HepG2 (cell line): Measurements from ENCODE around the gene TNFRSF18. TPM values are rescaled to one million over a fixed set of nuclear protein-coding genes. Genes with fewer than 3 reads are reported as not detected.
A peak's percentile ranks its signal among the peaks of the same experiment; 100 is the strongest.

Source experiments
- ATAC-seq: fragments of 200-7000 bp; cut with Tn5 transposase; 3 replicates; pipeline ENCODE4 v1.9.1; 2020; ENCODE audit warnings: mild to moderate bottlenecking, moderate library complexity
- BruUV-seq: library from RNA; stranded (reverse); fragments of 400-500 nt; replicated peaks from 2 replicates; lab custom pipeline; 2021; lab: Mats Ljungman, UMichigan
- CTCF ChIA-PET: fragments of 300-600 bp; formaldehyde crosslinking; extraction: SDS; loops from one replicate; lab custom pipeline; 2021; ENCODE audit warnings: low total read pairs, inconsistent platforms, low intra/inter-chr PET ratio; lab: Yijun Ruan, JAX
- POLR2A ChIA-PET: fragments of 350-600 bp; sonication (Branson Sonifier 250); formaldehyde crosslinking; loops from one replicate; lab custom pipeline; 2020; ENCODE audit warnings: antibody characterized with exemption, inconsistent platforms; lab: Yijun Ruan, JAX
- DNase-seq: peaks from one replicate; pipeline ENCODE4 v3.0.0-alpha.2; 2015; ENCODE audit warnings: low spot score
- FAIRE-seq: peaks from 3 replicates; lab custom pipeline; 2011; peaks lifted over from hg19 to GRCh38; lab: Jason Lieb, UNC
- H2AFZ ChIP-seq: one replicate; pipeline ENCODE4 v1.6.1; 2011; ENCODE audit warnings: low read length, inconsistent platforms
- H3K27ac ChIP-seq: fragments of 300-600 bp; 3 replicates; pipeline ENCODE4 v1.8.0; 2011; ENCODE audit warnings: mixed run types, mild to moderate bottlenecking, mixed read lengths, low read length, inconsistent platforms; ENCODE audit not compliant: insufficient read depth; ENCODE audit errors: extremely low read length
- H3K27me3 ChIP-seq, 2 experiments: fragments of 200-600 bp in 1 of 2; 2 replicates in 1 of 2; 3 replicates in 1 of 2; pipeline versions ENCODE4 v1.6.0 to v1.8.0; 2011; ENCODE audit warnings: low read length in 2 of 2, mild to moderate bottlenecking in 2 of 2, moderate library complexity in 2 of 2, inconsistent platforms in 1 of 2; ENCODE audit not compliant: insufficient read depth in 2 of 2, control insufficient read depth in 1 of 2
- H3K36me3 ChIP-seq, 2 experiments: fragments of 200-600 bp in 1 of 2; replicated peaks in 1 of 2; 2 replicates in 1 of 2; 3 replicates in 1 of 2; pipeline versions ENCODE4 v1.5.1 to v1.8.0; 2011; ENCODE audit warnings: low read length in 2 of 2, inconsistent platforms in 1 of 2; ENCODE audit not compliant: insufficient read depth in 2 of 2, control insufficient read depth in 1 of 2
- H3K4me1 ChIP-seq: 2 replicates; pipeline ENCODE4 v1.5.1; 2012; ENCODE audit warnings: low read length, inconsistent platforms; ENCODE audit not compliant: insufficient read depth
- H3K4me2 ChIP-seq: 2 replicates; pipeline ENCODE4 v1.6.0; 2011; ENCODE audit warnings: low read depth, low read length, inconsistent platforms
- H3K4me3 ChIP-seq, 3 experiments: fragments of 200-600 bp in 1 of 3; sonication (generic), shearing (Covaris generic) in 1 of 3; replicated peaks in 1 of 3; 2 replicates each; pipeline ENCODE4 v1.5.1; 2011 to 2016; ENCODE audit warnings: low read length in 3 of 3, inconsistent platforms in 2 of 3, low read depth in 2 of 3, mild to moderate bottlenecking in 2 of 3, control low read depth in 1 of 3, mixed read lengths in 1 of 3; ENCODE audit not compliant: insufficient read depth in 1 of 3
- H3K79me2 ChIP-seq: one replicate; pipeline ENCODE4 v1.6.1; 2011; ENCODE audit warnings: low read length, inconsistent platforms; ENCODE audit not compliant: insufficient read depth
- H3K9ac ChIP-seq: 2 replicates; pipeline ENCODE4 v1.6.0; 2011; ENCODE audit warnings: mild to moderate bottlenecking, low read depth, low read length, inconsistent platforms; ENCODE audit not compliant: insufficient read depth
- H3K9me3 ChIP-seq: 2 replicates; pipeline ENCODE4 v1.5.1; 2012; ENCODE audit warnings: mild to moderate bottlenecking, low read length
- H4K20me1 ChIP-seq: 2 replicates; pipeline ENCODE4 v1.6.0; 2011; ENCODE audit warnings: inconsistent platforms, mild to moderate bottlenecking, low read length, moderate library complexity; ENCODE audit not compliant: insufficient read depth
- ASH2L ChIP-seq: fragments of 300-600, 200-600 bp; sonication (generic); IDR thresholded peaks from 2 replicates; pipeline ENCODE4 v1.7.0; 2017; ENCODE audit warnings: low read depth, mild to moderate bottlenecking, moderate library complexity, mixed read lengths, low read length; ENCODE audit not compliant: insufficient read length
- HDAC1 ChIP-seq: sonication (generic); formaldehyde crosslinking; IDR thresholded peaks from 2 replicates; pipeline ENCODE4 v1.5.1; 2020; ENCODE audit warnings: mild to moderate bottlenecking, missing genetic modification reagents
- MED1 ChIP-seq: sonication (generic); formaldehyde crosslinking; IDR thresholded peaks from 2 replicates; pipeline ENCODE4 v1.4.0; 2020; ENCODE audit warnings: missing genetic modification reagents
- MYC ChIP-seq: sonication (generic); formaldehyde crosslinking; IDR thresholded peaks from 2 replicates; pipeline ENCODE4 v1.9.0; 2021; ENCODE audit warnings: missing genetic modification reagents, borderline replicate concordance
- MZF1 ChIP-seq: sonication (generic); formaldehyde crosslinking; IDR thresholded peaks from 2 replicates; pipeline ENCODE4 v1.8.1; 2023; ENCODE audit warnings: mild to moderate bottlenecking, missing genetic modification reagents, borderline replicate concordance
- NKX3-1 ChIP-seq: sonication (generic); formaldehyde crosslinking; IDR thresholded peaks from 2 replicates; pipeline ENCODE4 v1.5.0; 2020; ENCODE audit warnings: missing genetic modification reagents
- RFX3 ChIP-seq: IDR thresholded peaks from 2 replicates; pipeline ENCODE4 v1.6.1; 2016; ENCODE audit warnings: missing biosample characterization, missing genetic modification reagents
- SALL1 ChIP-seq: sonication (generic); formaldehyde crosslinking; IDR thresholded peaks from 2 replicates; pipeline ENCODE4 v1.8.0; 2022; ENCODE audit warnings: mild to moderate bottlenecking, missing genetic modification reagents
- SATB2 ChIP-seq: sonication (generic); formaldehyde crosslinking; IDR thresholded peaks from 2 replicates; pipeline ENCODE4 v1.5.0; 2020; ENCODE audit warnings: missing genetic modification reagents
- SRY ChIP-seq: sonication (generic); formaldehyde crosslinking; IDR thresholded peaks from 2 replicates; pipeline ENCODE4 v1.8.0; 2022; ENCODE audit warnings: mild to moderate bottlenecking, missing genetic modification reagents
- STAG1 ChIP-seq: sonication (generic); formaldehyde crosslinking; IDR thresholded peaks from 2 replicates; pipeline ENCODE4 v1.4.0; 2020; ENCODE audit warnings: missing genetic modification reagents
- TRIM24 ChIP-seq: sonication (generic); formaldehyde crosslinking; IDR thresholded peaks from 2 replicates; pipeline ENCODE4 v1.8.0; 2022; ENCODE audit warnings: mild to moderate bottlenecking, missing genetic modification reagents
- ZBTB21 ChIP-seq: sonication (generic); formaldehyde crosslinking; IDR thresholded peaks from 2 replicates; pipeline ENCODE4 v1.4.0; 2020; ENCODE audit warnings: missing genetic modification reagents
- ZNF292 ChIP-seq: sonication (generic); formaldehyde crosslinking; IDR thresholded peaks from 2 replicates; pipeline ENCODE4 v1.8.1; 2022; ENCODE audit warnings: mild to moderate bottlenecking, low read depth, missing genetic modification reagents, borderline replicate concordance
- ZNF550 ChIP-seq: sonication (generic); formaldehyde crosslinking; IDR thresholded peaks from 2 replicates; pipeline ENCODE4 v1.4.0; 2020; ENCODE audit warnings: mild to moderate bottlenecking, missing genetic modification reagents, borderline replicate concordance
- ZNF577 ChIP-seq: sonication (generic); formaldehyde crosslinking; IDR thresholded peaks from 2 replicates; pipeline ENCODE4 v1.4.0; 2020; ENCODE audit warnings: mild to moderate bottlenecking, low read depth, missing genetic modification reagents, borderline replicate concordance
- ZNF724P ChIP-seq: sonication (generic); formaldehyde crosslinking; IDR thresholded peaks from 2 replicates; pipeline ENCODE4 v1.8.0; 2022; ENCODE audit warnings: missing genetic modification reagents, borderline replicate concordance
- ZNF777 ChIP-seq: sonication (generic); formaldehyde crosslinking; IDR thresholded peaks from 2 replicates; pipeline ENCODE4 v1.4.0; 2020; ENCODE audit warnings: missing genetic modification reagents
- ZNF879 ChIP-seq: sonication (generic); formaldehyde crosslinking; IDR thresholded peaks from 2 replicates; pipeline ENCODE4 v1.8.1; 2023; ENCODE audit warnings: missing genetic modification reagents
- WGBS: methylation state at CpG from one replicate; pipeline ENCODE4 v1.1.6; 2017; ENCODE audit warnings: low lambda C conversion rate; 5-methylcytosine and 5-hydroxymethylcytosine counted together
- in situ Hi-C: cut with HindIII; loops from 2 replicates; pipeline ENCODE4 v1.10.0; 2017; ENCODE audit warnings: low pct_unique_long_range_greater_than_20kb; ENCODE audit not compliant: extremely low pct_ligation_motif_present
- intact Hi-C: fragments of 100-400 bp; cut with micrococcal nuclease; formaldehyde crosslinking; loops from one replicate; pipeline ENCODE4 v1.10.0; 2022; ENCODE audit not compliant: unreplicated experiment
- polyA plus RNA-seq, 8 experiments: library from polyadenylated mRNA; depleted of rRNA in 3 of 8; stranded (reverse) in 7 of 8; unstranded in 1 of 8; fragments of >200 nt; fragmentation: Illumina TruSeq in 4 of 8; extraction: Trizol in 4 of 8; gene quantifications; 2 replicates each; pipeline versions ENCODE4 v1.2.1 to v1.2.3, GENCODE V29; 2011 to 2016; ENCODE audit warnings: low read depth in 4 of 8, missing spikeins in 1 of 8, mixed read lengths in 1 of 8; ENCODE audit not compliant: insufficient read depth in 1 of 8
- total RNA-seq, 5 experiments: library from RNA; depleted of rRNA; stranded (reverse); fragments of >200 nt; fragmentation: Illumina TruSeq; extraction: Trizol; gene quantifications; 2 replicates each; pipeline ENCODE4 v1.2.3, GENCODE V29; 2016; ENCODE audit warnings: low read depth in 1 of 5
- TF ChIP-seq, protein P1 (sequence below): sonication (generic); formaldehyde crosslinking; IDR thresholded peaks from 2 replicates; pipeline ENCODE4 v1.4.0; 2020; ENCODE audit warnings: missing genetic modification reagents
- TF ChIP-seq, protein P2 (sequence below): sonication (generic); formaldehyde crosslinking; IDR thresholded peaks from 2 replicates; pipeline ENCODE4 v1.4.0; 2020; ENCODE audit warnings: missing genetic modification reagents
- TF ChIP-seq, protein P3 (sequence below): IDR thresholded peaks from 2 replicates; pipeline ENCODE4 v1.6.1; 2012; ENCODE audit warnings: inconsistent platforms

Gene TNFRSF18
- total and polyA plus RNA-seq, 2 of the 13 experiments (the other 11 are each of a cell fraction or from before 2014, with no cell fraction given), result not detected

DNA sequence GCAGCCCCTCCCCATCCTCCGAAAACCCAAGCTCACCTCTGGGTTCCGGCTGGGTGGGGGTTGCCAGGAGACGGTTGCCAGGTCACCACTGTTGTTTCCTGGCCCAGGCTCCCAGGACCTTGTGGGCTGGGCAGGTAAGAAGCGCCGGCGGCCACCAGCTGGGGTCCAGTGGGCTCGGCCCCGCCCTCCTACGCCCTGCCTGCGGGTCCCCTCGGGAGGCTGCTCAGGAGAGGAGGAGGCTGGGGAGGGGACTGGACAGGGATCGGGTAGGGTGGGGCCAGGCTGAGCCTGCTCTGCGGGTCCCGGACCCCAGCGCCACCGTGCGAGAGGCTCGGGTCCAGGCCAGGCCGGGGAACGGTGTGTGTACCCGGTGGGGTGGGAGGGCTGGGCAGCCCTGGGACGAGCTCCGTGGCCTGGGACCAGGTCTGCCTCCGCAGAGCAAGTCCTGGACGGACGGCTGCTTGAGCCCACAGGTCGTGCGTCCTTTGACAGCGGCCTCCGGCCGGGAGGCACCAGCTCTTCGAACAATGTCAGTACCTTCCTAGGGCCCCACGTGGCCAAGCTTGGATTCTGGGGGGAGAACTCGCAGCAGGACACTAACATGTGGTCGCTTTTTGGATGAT lies 32.5 kb downstream of the TNFRSF18 start, which contains the start of gene TTLL10:
TTLL10 (plus strand) TSS at position 88 of the 623 bp plus-strand sequence. CDS start 5,336 bp downstream, outside the sequence.
- ATAC-seq (peak; percentile 56), FAIRE-seq (no peak), DNase-seq (no peak)
- Histone ChIP-seq H3K4me3 (peak within 1 kb of the TSS in 1 of 3 experiments; percentile 33; a peak in 1 of 6 replicates), H3K4me2 (peak within 1 kb of the TSS; percentile 47), H3K27me3 (peaks cover 37 to 70% of the 10 kb centered on the region in 2 experiments), H3K27ac (no peak within 1 kb of the TSS), H3K9me3 (no peaks in the 10 kb centered on the region), H3K36me3 (no peaks in the 10 kb centered on the region), H4K20me1 (no peaks in the 10 kb centered on the region), H3K4me1 (peaks cover 21% of the 10 kb centered on the region), H3K9ac (0 out of 2 replicates have a peak within 1 kb of the TSS, but pooled peaks have one; percentile 6), H3K79me2 (no peaks in the 10 kb centered on the region), H2AFZ (no peak within 1 kb of the TSS)
- in situ Hi-C loops (no loop called here), intact Hi-C loops (loop anchor here (10.0 kb wide), 1 partner anchor 61 kb away; the partner anchor contains the start of genes B3GALT6 and SDF4)
- 6% methylated on average over 10 of the region's 35 CpGs for WGBS
- BruUV-seq, result no TSS peak
- ChIA-PET CTCF (no interaction called here), POLR2A (interaction anchor here (1.6 kb wide), 1 partner anchor 9 kb away, joined by 5 read pairs; no protein-coding TSS in a partner anchor)
- TF ChIP-seq, protein P1, sequence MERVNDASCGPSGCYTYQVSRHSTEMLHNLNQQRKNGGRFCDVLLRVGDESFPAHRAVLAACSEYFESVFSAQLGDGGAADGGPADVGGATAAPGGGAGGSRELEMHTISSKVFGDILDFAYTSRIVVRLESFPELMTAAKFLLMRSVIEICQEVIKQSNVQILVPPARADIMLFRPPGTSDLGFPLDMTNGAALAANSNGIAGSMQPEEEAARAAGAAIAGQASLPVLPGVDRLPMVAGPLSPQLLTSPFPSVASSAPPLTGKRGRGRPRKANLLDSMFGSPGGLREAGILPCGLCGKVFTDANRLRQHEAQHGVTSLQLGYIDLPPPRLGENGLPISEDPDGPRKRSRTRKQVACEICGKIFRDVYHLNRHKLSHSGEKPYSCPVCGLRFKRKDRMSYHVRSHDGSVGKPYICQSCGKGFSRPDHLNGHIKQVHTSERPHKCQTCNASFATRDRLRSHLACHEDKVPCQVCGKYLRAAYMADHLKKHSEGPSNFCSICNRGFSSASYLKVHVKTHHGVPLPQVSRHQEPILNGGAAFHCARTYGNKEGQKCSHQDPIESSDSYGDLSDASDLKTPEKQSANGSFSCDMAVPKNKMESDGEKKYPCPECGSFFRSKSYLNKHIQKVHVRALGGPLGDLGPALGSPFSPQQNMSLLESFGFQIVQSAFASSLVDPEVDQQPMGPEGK, result peak; percentile 54; the same call in 1 of the 2 replicates
- TF ChIP-seq RFX3 (CRISPR knock-in tag) (peak; percentile 72), ZNF777 (CRISPR knock-in tag) (peak; percentile 32; the same call in 1 of the 2 replicates), SRY (CRISPR knock-in tag) (no peak), STAG1 (CRISPR knock-in tag) (peak; percentile 64), ZNF577 (no peak), ASH2L (no peak), NKX3-1 (CRISPR knock-in tag) (no peak), HDAC1 (CRISPR knock-in tag) (0 out of 2 replicates have a peak, but pooled peaks have one; percentile 25), ZNF724P (no peak), MED1 (peak; percentile 31; the same call in 1 of the 2 replicates), ZBTB21 (no peak), SALL1 (CRISPR knock-in tag) (no peak), MYC (0 out of 2 replicates have a peak, but pooled peaks have one; percentile 13), TRIM24 (CRISPR knock-in tag) (no peak), SATB2 (CRISPR knock-in tag) (no peak), ZNF550 (no peak), ZNF879 (CRISPR knock-in tag) (no peak), MZF1 (CRISPR knock-in tag) (no peak), ZNF292 (CRISPR knock-in tag) (no peak)
- TF ChIP-seq, protein P2, sequence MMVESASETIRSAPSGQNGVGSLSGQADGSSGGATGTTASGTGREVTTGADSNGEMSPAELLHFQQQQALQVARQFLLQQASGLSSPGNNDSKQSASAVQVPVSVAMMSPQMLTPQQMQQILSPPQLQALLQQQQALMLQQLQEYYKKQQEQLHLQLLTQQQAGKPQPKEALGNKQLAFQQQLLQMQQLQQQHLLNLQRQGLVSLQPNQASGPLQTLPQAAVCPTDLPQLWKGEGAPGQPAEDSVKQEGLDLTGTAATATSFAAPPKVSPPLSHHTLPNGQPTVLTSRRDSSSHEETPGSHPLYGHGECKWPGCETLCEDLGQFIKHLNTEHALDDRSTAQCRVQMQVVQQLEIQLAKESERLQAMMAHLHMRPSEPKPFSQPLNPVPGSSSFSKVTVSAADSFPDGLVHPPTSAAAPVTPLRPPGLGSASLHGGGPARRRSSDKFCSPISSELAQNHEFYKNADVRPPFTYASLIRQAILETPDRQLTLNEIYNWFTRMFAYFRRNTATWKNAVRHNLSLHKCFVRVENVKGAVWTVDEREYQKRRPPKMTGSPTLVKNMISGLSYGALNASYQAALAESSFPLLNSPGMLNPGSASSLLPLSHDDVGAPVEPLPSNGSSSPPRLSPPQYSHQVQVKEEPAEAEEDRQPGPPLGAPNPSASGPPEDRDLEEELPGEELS (CRISPR knock-in tag), result no peak
- TF ChIP-seq, protein P3, sequence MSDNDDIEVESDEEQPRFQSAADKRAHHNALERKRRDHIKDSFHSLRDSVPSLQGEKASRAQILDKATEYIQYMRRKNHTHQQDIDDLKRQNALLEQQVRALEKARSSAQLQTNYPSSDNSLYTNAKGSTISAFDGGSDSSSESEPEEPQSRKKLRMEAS, result no peak; the same call in 1 of the 2 replicates
